IMR-90 (cell line): ENCODE data around the gene CPT1A. TPM values are rescaled to one million over a fixed set of nuclear protein-coding genes. Genes with fewer than 3 reads are reported as not detected.
"Not testable (repeated sequence)": the region's sequence is repeated elsewhere in the genome, so short reads cannot be mapped to it uniquely, and the experiment has no call there.

Experiments used
- ATAC-seq: fragments of 200-7000 bp; cut with Tn5 transposase; 2 replicates; pipeline ENCODE4 v1.9.1; 2020; ENCODE audit warnings: low read depth, mild to moderate bottlenecking, moderate library complexity
- BruUV-seq: library from RNA; stranded (reverse); fragments of 400-500 nt; replicated peaks from 2 replicates; lab custom pipeline; 2021; lab: Mats Ljungman, UMichigan
- CTCF ChIA-PET: fragments of 300-600 bp; formaldehyde crosslinking; extraction: SDS; loops from one replicate; lab custom pipeline; 2021; ENCODE audit warnings: antibody characterized with exemption; lab: Yijun Ruan, JAX
- POLR2A ChIA-PET: fragments of 300-600 bp; sonication (Branson Sonifier 250); formaldehyde crosslinking; loops from one replicate; lab custom pipeline; 2022; ENCODE audit warnings: antibody characterized with exemption; ENCODE audit not compliant: unreplicated experiment; lab: Charles Lee
- DNase-seq: peaks from one replicate; pipeline ENCODE4 v3.0.0; 2013
- H2AFZ ChIP-seq: replicated peaks from 2 replicates; pipeline ENCODE3; 2013; ENCODE audit warnings: low read length, mild to moderate bottlenecking; ENCODE audit not compliant: poor library complexity
- H2AK5ac ChIP-seq: 2 replicates; pipeline ENCODE4 v1.6.1; 2013; ENCODE audit warnings: low read depth, low read length, inconsistent platforms
- H2AK9ac ChIP-seq: replicated peaks from 2 replicates; pipeline ENCODE3; 2013; ENCODE audit warnings: mild to moderate bottlenecking, low read depth, low read length, moderate library complexity; ENCODE audit not compliant: poor library complexity
- H2BK120ac ChIP-seq: 2 replicates; pipeline ENCODE4 v1.6.1; 2013; ENCODE audit warnings: low read depth, low read length, inconsistent platforms
- H2BK15ac ChIP-seq: 3 replicates; pipeline ENCODE4 v1.6.1; 2013; ENCODE audit warnings: low read depth, low read length, inconsistent platforms
- H2BK20ac ChIP-seq: 2 replicates; pipeline ENCODE4 v1.6.1; 2013; ENCODE audit warnings: low read depth, mild to moderate bottlenecking, inconsistent platforms, low read length, moderate library complexity
- H2BK5ac ChIP-seq: 2 replicates; pipeline ENCODE4 v1.6.1; 2013; ENCODE audit warnings: mild to moderate bottlenecking, low read depth, low read length, inconsistent platforms; ENCODE audit not compliant: poor library complexity, severe bottlenecking
- H3K14ac ChIP-seq: replicated peaks from 2 replicates; pipeline ENCODE4 v1.6.1; 2013; ENCODE audit warnings: low read depth, low read length, inconsistent platforms
- H3K18ac ChIP-seq: 2 replicates; pipeline ENCODE4 v1.6.1; 2013; ENCODE audit warnings: low read depth, low read length, control low read depth
- H3K23ac ChIP-seq: 2 replicates; pipeline ENCODE4 v1.6.1; 2013; ENCODE audit warnings: low read depth, low read length, inconsistent platforms
- H3K27ac ChIP-seq: 2 replicates; pipeline ENCODE4 v1.5.1; 2013; ENCODE audit warnings: mild to moderate bottlenecking, control low read depth, low read length; ENCODE audit not compliant: insufficient read depth
- H3K27me3 ChIP-seq: 2 replicates; pipeline ENCODE4 v1.6.1; 2013; ENCODE audit warnings: low read length; ENCODE audit not compliant: control insufficient read depth, insufficient read depth
- H3K36me3 ChIP-seq: 2 replicates; pipeline ENCODE4 v1.6.1; 2013; ENCODE audit warnings: low read length, mixed read lengths; ENCODE audit not compliant: control insufficient read depth, insufficient read depth
- H3K4ac ChIP-seq: 2 replicates; pipeline ENCODE4 v1.6.1; 2013; ENCODE audit warnings: low read depth, low read length, inconsistent platforms
- H3K4me1 ChIP-seq: 2 replicates; pipeline ENCODE4 v1.6.1; 2013; ENCODE audit warnings: low read length, mixed read lengths; ENCODE audit not compliant: control insufficient read depth, insufficient read depth
- H3K4me2 ChIP-seq: 2 replicates; pipeline ENCODE4 v1.6.1; 2013; ENCODE audit warnings: low read depth, mild to moderate bottlenecking, control low read depth, low read length, moderate library complexity
- H3K4me3 ChIP-seq: 2 replicates; pipeline ENCODE4 v1.5.1; 2013; ENCODE audit warnings: low read depth, mild to moderate bottlenecking, control low read depth, low read length, moderate library complexity; ENCODE audit not compliant: insufficient read depth
- H3K56ac ChIP-seq: 2 replicates; pipeline ENCODE4 v1.6.1; 2013; ENCODE audit warnings: low read length, inconsistent platforms; ENCODE audit not compliant: insufficient read depth; ENCODE audit errors: extremely low read depth
- H3K79me1 ChIP-seq, 2 experiments: 2 replicates each; pipeline ENCODE4 v1.6.1; 2013; ENCODE audit warnings: low read length in 2 of 2, inconsistent platforms in 1 of 2, low read depth in 1 of 2
- H3K9ac ChIP-seq: 2 replicates; pipeline ENCODE4 v1.6.1; 2013; ENCODE audit warnings: low read depth, low read length, control low read depth
- H3K9me1 ChIP-seq: 2 replicates; pipeline ENCODE4 v1.6.1; 2013; ENCODE audit warnings: low read length, inconsistent platforms; ENCODE audit not compliant: insufficient read depth
- H3K9me3 ChIP-seq: 2 replicates; pipeline ENCODE4 v1.6.1; 2013; ENCODE audit warnings: low read length; ENCODE audit not compliant: control insufficient read depth, insufficient read depth
- H4K20me1 ChIP-seq: 2 replicates; pipeline ENCODE4 v1.6.1; 2013; ENCODE audit warnings: low read length, inconsistent platforms; ENCODE audit not compliant: insufficient read depth
- H4K5ac ChIP-seq: 2 replicates; pipeline ENCODE4 v1.6.1; 2013; ENCODE audit warnings: mild to moderate bottlenecking, low read depth, low read length, control low read depth
- H4K8ac ChIP-seq, 2 experiments: 2 replicates each; pipeline ENCODE4 v1.6.1; 2013; ENCODE audit warnings: low read depth in 2 of 2, low read length in 2 of 2, control low read depth in 1 of 2, inconsistent platforms in 1 of 2
- H4K91ac ChIP-seq: 2 replicates; pipeline ENCODE4 v1.6.1; 2013; ENCODE audit warnings: low read depth, low read length, inconsistent platforms; ENCODE audit not compliant: insufficient read depth
- WGBS, 2 experiments: methylation state at CpG; one replicate each; pipeline versions ENCODE4 v1.1.5 to v1.1.7; 2013; ENCODE audit warnings: missing lambda C conversion rate in 2 of 2; ENCODE audit not compliant: insufficient read length in 1 of 2; ENCODE audit errors: extremely low coverage in 2 of 2; 5-methylcytosine and 5-hydroxymethylcytosine counted together
- dilution Hi-C: fragments of 300-500 bp; cut with HindIII; formaldehyde crosslinking; loops from one replicate; pipeline ENCODE4 v1.14.3; 2018; ENCODE audit warnings: low sequenced_read_pairs; ENCODE audit not compliant: unreplicated experiment
- in situ Hi-C: fragments of 300-500 bp; cut with MboI; formaldehyde crosslinking; loops from 3 replicates; pipeline ENCODE4 v1.14.3; 2019; ENCODE audit warnings: low sequenced_read_pairs, inconsistent platforms, mixed read lengths
- intact Hi-C: fragments of 100-400 bp; cut with micrococcal nuclease; formaldehyde crosslinking; loops from 2 replicates; pipeline ENCODE4 v1.10.0; 2022
- polyA plus RNA-seq, 3 experiments: library from polyadenylated mRNA; depleted of rRNA; stranded (reverse); fragments of >200 nt; gene quantifications; 2 replicates each; pipeline ENCODE4 v1.2.3, GENCODE V29; 2012; ENCODE audit warnings: low replicate concordance in 1 of 3
- total RNA-seq: library from RNA; depleted of rRNA; stranded (reverse); fragments of >200 nt; gene quantifications from 2 replicates; pipeline ENCODE4 v1.2.3, GENCODE V29; 2012

CPT1A gene
- total and polyA plus RNA-seq, 2 of the 4 experiments (the other 2 are of a cell fraction): 15.4 to 21.3 TPM

DNA sequence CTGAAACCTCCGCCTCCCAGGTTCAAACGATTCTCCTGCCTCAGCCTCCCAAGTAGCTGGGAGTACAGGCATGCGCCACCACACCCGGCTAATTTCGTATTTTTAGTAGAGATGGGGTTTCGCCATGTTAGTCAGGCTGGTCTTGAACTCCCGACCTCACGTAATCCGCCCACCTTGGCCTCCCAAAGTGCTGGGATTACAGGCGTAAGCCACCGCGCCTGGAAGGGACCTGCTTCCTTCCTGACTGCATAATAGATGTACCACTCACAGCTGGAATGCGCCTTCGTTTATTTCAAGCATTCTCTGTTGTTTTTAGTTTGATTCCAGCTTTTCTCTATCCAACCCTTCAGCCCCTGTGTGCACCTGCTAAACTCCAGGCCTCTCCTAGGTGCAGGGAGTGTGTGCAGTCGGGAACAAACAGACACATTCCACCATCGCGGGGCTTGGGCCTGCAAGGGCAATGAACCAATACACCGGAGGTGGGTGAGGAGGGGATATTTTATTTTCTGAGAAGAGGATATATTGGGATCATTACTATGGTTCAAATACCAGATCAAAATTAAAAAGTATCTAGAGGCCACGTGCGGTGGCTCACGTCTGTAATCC, 14.8 kb upstream of the CPT1A start:
- H4K8ac ChIP-seq, H2AK5ac ChIP-seq, H3K9ac ChIP-seq, H3K36me3 ChIP-seq, CTCF ChIA-PET, H3K4me1 ChIP-seq, intact Hi-C loops, H3K9me3 ChIP-seq, in situ Hi-C loops, H2AK9ac ChIP-seq, H3K14ac ChIP-seq, H3K9me1 ChIP-seq, BruUV-seq, H3K79me1 ChIP-seq, DNase-seq, H2BK15ac ChIP-seq, H2AFZ ChIP-seq, H4K20me1 ChIP-seq, H3K4ac ChIP-seq, H3K56ac ChIP-seq, H2BK20ac ChIP-seq, H2BK5ac ChIP-seq, H2BK120ac ChIP-seq, H3K27ac ChIP-seq, H3K18ac ChIP-seq, POLR2A ChIA-PET, H3K4me2 ChIP-seq, H3K23ac ChIP-seq, H4K5ac ChIP-seq, ATAC-seq, H3K4me3 ChIP-seq, dilution Hi-C loops, H4K91ac ChIP-seq: not testable (repeated sequence)
- H3K27me3 ChIP-seq: peaks cover 23% of the 10 kb centered on the region
- 96% methylated on average over 3 of the region's 21 CpGs; no CpG with 5 or more reads in 1 of the 2 experiments for WGBS, 2 experiments
